Mesenchymal stem cell (in vitro differentiated cells and primary cell): Measurements from ENCODE around the gene CFAP99.

Experiments
- DNase-seq: peaks from one replicate; pipeline ENCODE4 v3.0.0-alpha.2; 2013
- H2AFZ ChIP-seq: one replicate; pipeline ENCODE4 v1.6.1; 2013; ENCODE audit warnings: low read depth, mild to moderate bottlenecking, control low read depth, inconsistent platforms, low read length, moderate library complexity
- H2AK5ac ChIP-seq: 2 replicates; pipeline ENCODE4 v1.6.1; 2013; ENCODE audit warnings: low read length, moderate library complexity, mild to moderate bottlenecking, inconsistent platforms; ENCODE audit not compliant: severe bottlenecking
- H2BK120ac ChIP-seq: one replicate; pipeline ENCODE4 v1.6.1; 2013; ENCODE audit warnings: low read depth, mild to moderate bottlenecking, inconsistent platforms, low read length, moderate library complexity
- H2BK12ac ChIP-seq, 2 experiments: one replicate each; pipeline ENCODE4 v1.6.1; 2013; ENCODE audit warnings: inconsistent platforms in 2 of 2, low read length in 2 of 2, mild to moderate bottlenecking in 2 of 2, moderate library complexity in 2 of 2, control low read depth in 1 of 2
- H2BK15ac ChIP-seq: one replicate; pipeline ENCODE4 v1.6.1; 2013; ENCODE audit warnings: mild to moderate bottlenecking, low read depth, inconsistent platforms; ENCODE audit not compliant: poor library complexity, severe bottlenecking
- H2BK5ac ChIP-seq: 2 replicates; pipeline ENCODE4 v1.6.1; 2013; ENCODE audit warnings: low read depth, mild to moderate bottlenecking, low read length, control low read depth, inconsistent platforms; ENCODE audit not compliant: poor library complexity, severe bottlenecking
- H3K14ac ChIP-seq, 2 experiments: one replicate each; pipeline ENCODE4 v1.6.1; 2013; ENCODE audit warnings: inconsistent platforms in 2 of 2, low read length in 2 of 2, control low read depth in 1 of 2, mild to moderate bottlenecking in 1 of 2, moderate library complexity in 1 of 2
- H3K18ac ChIP-seq, 2 experiments: one replicate each; pipeline ENCODE4 v1.6.1; 2013; ENCODE audit warnings: inconsistent platforms in 2 of 2, low read length in 2 of 2, control low read depth in 1 of 2, low read depth in 1 of 2, mild to moderate bottlenecking in 1 of 2
- H3K23ac ChIP-seq, 2 experiments: one replicate each; pipeline ENCODE4 v1.6.1; 2013; ENCODE audit warnings: inconsistent platforms in 2 of 2, low read length in 2 of 2, mild to moderate bottlenecking in 2 of 2, moderate library complexity in 2 of 2, control low read depth in 1 of 2
- H3K27ac ChIP-seq: 2 replicates; pipeline ENCODE4 v1.5.1; 2013; ENCODE audit warnings: mild to moderate bottlenecking, moderate library complexity, low read length, control low read depth, inconsistent platforms; ENCODE audit not compliant: poor library complexity, severe bottlenecking
- H3K27me3 ChIP-seq, 2 experiments: 2 replicates each; pipeline versions ENCODE4 v1.6.1 to v1.7.0; 2013; ENCODE audit warnings: low read length in 2 of 2, mild to moderate bottlenecking in 2 of 2, moderate library complexity in 2 of 2, control low read depth in 1 of 2, inconsistent platforms in 1 of 2; ENCODE audit not compliant: control insufficient read depth in 1 of 2, insufficient read depth in 1 of 2
- H3K36me3 ChIP-seq, 2 experiments: 2 replicates each; pipeline versions ENCODE4 v1.6.1 to v1.7.0; 2013; ENCODE audit warnings: low read length in 2 of 2, control low read depth in 1 of 2, inconsistent platforms in 1 of 2, low read depth in 1 of 2, mild to moderate bottlenecking in 1 of 2; ENCODE audit not compliant: insufficient read depth in 2 of 2, control insufficient read depth in 1 of 2
- H3K4ac ChIP-seq, 2 experiments: one replicate each; pipeline ENCODE4 v1.6.1; 2013; ENCODE audit warnings: inconsistent platforms in 2 of 2, low read length in 2 of 2, mild to moderate bottlenecking in 2 of 2, moderate library complexity in 2 of 2, control low read depth in 1 of 2, low read depth in 1 of 2
- H3K4me1 ChIP-seq: 2 replicates; pipeline ENCODE4 v1.6.1; 2013; ENCODE audit warnings: low read depth, low read length, control low read depth; ENCODE audit not compliant: control insufficient read depth, insufficient read depth
- H3K4me2 ChIP-seq: 2 replicates; pipeline ENCODE4 v1.6.1; 2013; ENCODE audit warnings: low read length, mild to moderate bottlenecking, inconsistent platforms; ENCODE audit not compliant: poor library complexity, severe bottlenecking
- H3K4me3 ChIP-seq, 2 experiments: 2 replicates each; pipeline versions ENCODE4 v1.5.1 to v1.7.0; 2013; ENCODE audit warnings: low read length in 2 of 2, mild to moderate bottlenecking in 2 of 2, control low read depth in 1 of 2, low read depth in 1 of 2; ENCODE audit not compliant: insufficient read depth in 1 of 2
- H3K79me1 ChIP-seq: replicated peaks from 2 replicates; pipeline ENCODE4 v1.6.1; 2013; ENCODE audit warnings: mild to moderate bottlenecking, control low read depth, low read length, inconsistent platforms; ENCODE audit not compliant: poor library complexity, severe bottlenecking
- H3K9ac ChIP-seq: 2 replicates; pipeline ENCODE4 v1.7.0; 2013; ENCODE audit warnings: mild to moderate bottlenecking, low read length, moderate library complexity
- H3K9me3 ChIP-seq: 2 replicates; pipeline ENCODE4 v1.7.0; 2013; ENCODE audit warnings: mild to moderate bottlenecking, low read length; ENCODE audit not compliant: control insufficient read depth
- H4K8ac ChIP-seq: one replicate; pipeline ENCODE4 v1.6.1; 2013; ENCODE audit warnings: inconsistent platforms, mild to moderate bottlenecking, low read length, moderate library complexity
- H4K91ac ChIP-seq: one replicate; pipeline ENCODE4 v1.6.1; 2013; ENCODE audit warnings: mild to moderate bottlenecking, low read length, inconsistent platforms
- WGBS: methylation state at CpG from one replicate; pipeline ENCODE4 v1.1.7; 2013; ENCODE audit warnings: mixed read lengths; 5-methylcytosine and 5-hydroxymethylcytosine counted together

The CFAP99 gene

GRCh38 chr4:2468456-2469191, 49.9 kb downstream of the CFAP99 start, which contains the start of gene RNF4:
Gene RNF4, plus strand, starts transcription at chr4:2469106. Its CDS starts 21,388 bp downstream, at chr4:2490494.
- Histone ChIP-seq H2AFZ (peak within 1 kb of the TSS; percentile 95), H4K8ac (peak within 1 kb of the TSS; percentile 91), H3K4me3 (peak within 1 kb of the TSS; percentile 93 to 97), H2BK5ac (peak within 1 kb of the TSS; percentile 69), H3K9me3 (peaks cover 12% of the 10 kb centered on the region), H3K14ac (peak within 1 kb of the TSS in 1 of 2 experiments; percentile 95), H2BK120ac (peak within 1 kb of the TSS; percentile 44), H2BK12ac (peak within 1 kb of the TSS in 1 of 2 experiments; percentile 60), H3K9ac (peak within 1 kb of the TSS; percentile 96), H3K23ac (peak within 1 kb of the TSS in 1 of 2 experiments; percentile 81), H3K36me3 (peaks cover 19 to 27% of the 10 kb centered on the region in 2 experiments), H3K27ac (peak within 1 kb of the TSS; percentile 85), H3K27me3 (peaks cover 0 to 2% of the 10 kb centered on the region in 2 experiments), H3K79me1 (peaks cover 4% of the 10 kb centered on the region), H2BK15ac (peak within 1 kb of the TSS; percentile 94), H2AK5ac (no peak within 1 kb of the TSS), H3K4me1 (peaks cover 8% of the 10 kb centered on the region), H3K18ac (peak within 1 kb of the TSS; percentile 89 to 97), H4K91ac (peak within 1 kb of the TSS; percentile 85), H3K4me2 (peak within 1 kb of the TSS; percentile 79), H3K4ac (peak within 1 kb of the TSS; percentile 39 to 97)
- under 1% methylated on average over 72 of the region's 74 CpGs for WGBS
- peak; percentile 97 for DNase-seq

DNA sequence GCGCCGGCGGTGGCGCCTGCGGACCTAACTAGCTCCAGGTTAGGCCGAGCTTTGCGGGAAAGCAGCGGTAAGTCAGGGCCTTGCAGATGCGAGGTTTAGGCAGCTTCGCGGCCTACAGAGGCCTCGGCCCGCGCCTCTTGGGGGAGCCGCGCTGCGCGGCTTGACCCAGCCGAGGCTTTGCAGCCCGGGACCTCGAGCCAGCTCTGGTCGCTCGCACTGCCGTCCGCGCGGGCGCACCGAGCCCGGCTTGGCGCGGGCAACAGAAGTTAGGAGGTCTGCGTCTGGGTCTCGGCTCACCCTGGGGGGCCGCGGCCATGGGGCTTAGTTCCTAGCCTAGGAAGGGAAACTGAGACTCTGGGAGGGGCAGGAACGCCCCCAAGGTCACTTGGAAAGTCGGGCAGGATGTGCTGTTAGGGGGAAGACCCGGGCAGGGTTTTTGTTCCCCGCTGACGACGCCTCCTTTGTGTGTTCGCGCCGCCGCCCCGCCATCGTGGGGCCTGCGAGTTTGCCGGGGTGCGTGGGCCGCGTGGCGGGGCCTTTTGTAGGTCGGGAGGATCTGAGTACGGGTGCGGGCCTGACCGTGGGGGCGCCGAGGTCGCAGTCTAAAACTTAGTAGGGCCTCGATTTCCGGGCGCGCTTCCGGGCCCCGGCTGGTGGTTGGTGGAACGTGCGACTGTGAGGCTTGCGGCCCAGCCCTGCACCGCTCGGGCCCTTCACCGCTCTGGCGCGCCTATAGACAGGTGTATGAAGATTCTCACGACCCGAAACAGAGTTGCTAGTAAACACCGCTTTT, 50.6 kb downstream of the CFAP99 start:
- Histone ChIP-seq H3K36me3 (peaks cover 21 to 27% of the 10 kb centered on the region in 2 experiments), H3K4ac (peak overlapping the region; percentile 39 to 62), H2AFZ (peak overlapping the region; percentile 67), H4K91ac (peak overlapping the region; percentile 85), H3K9me3 (peaks cover 12% of the 10 kb centered on the region), H3K79me1 (peaks cover 4% of the 10 kb centered on the region), H3K4me3 (peak overlapping the region; percentile 93 to 97), H3K9ac (peak overlapping the region; percentile 96), H3K23ac (peak overlapping the region in 1 of 2 experiments; percentile 71), H3K27me3 (no peaks in the 10 kb centered on the region), H3K18ac (peak overlapping the region; percentile 53 to 58), H3K14ac (peak overlapping the region in 1 of 2 experiments; percentile 49), H3K4me1 (peaks cover 8% of the 10 kb centered on the region), H3K4me2 (peak overlapping the region; percentile 65), H2BK5ac (no peak overlapping the region), H2AK5ac (no peak overlapping the region), H2BK12ac (no peak overlapping the region), H2BK15ac (no peak overlapping the region), H3K27ac (peak overlapping the region; percentile 85), H4K8ac (peak overlapping the region; percentile 83), H2BK120ac (peak overlapping the region; percentile 44)
- WGBS = under 1% methylated on average over 78 of the region's 78 CpGs
- DNase-seq = peak; percentile 49

DNA sequence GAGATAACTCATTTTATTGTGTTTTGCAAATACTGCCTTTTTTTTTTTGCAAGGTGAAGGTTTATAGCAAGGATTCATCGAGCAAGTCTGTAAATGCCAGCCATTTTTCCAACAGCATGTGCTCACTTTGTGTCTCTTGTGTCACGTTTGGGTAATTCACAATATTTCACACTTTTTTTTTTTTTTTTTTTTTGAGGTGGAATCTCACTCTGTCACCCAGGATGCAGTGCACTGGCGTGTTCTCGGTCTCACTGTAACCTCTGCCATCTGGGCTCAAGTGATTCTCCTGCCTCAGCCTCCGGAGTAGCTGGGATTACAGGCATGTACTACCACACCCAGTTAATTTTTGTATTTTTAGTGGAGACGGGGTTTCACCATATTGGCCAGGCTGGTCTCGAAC, 52.0 kb downstream of the CFAP99 start:
- WGBS = 91% methylated on average over 5 of the region's 7 CpGs
- H2AFZ ChIP-seq = no peak overlapping the region
- no peak overlapping the region for H2AK5ac ChIP-seq
- H3K36me3 ChIP-seq = peaks cover 19 to 24% of the 10 kb centered on the region in 2 experiments
- peaks cover 8% of the 10 kb centered on the region for H3K4me1 ChIP-seq
- peak overlapping the region; percentile 96 for H3K9ac ChIP-seq
- DNase-seq = no peak
- H3K79me1 ChIP-seq = peaks cover 4% of the 10 kb centered on the region
- no peak overlapping the region for H3K23ac ChIP-seq
- peak overlapping the region in 1 of 2 experiments; percentile 97 for H3K4me3 ChIP-seq
- H4K91ac ChIP-seq = no peak overlapping the region
- H3K18ac ChIP-seq = no peak overlapping the region
- H2BK5ac ChIP-seq = no peak overlapping the region
- no peak overlapping the region for H2BK12ac ChIP-seq
- no peak overlapping the region for H4K8ac ChIP-seq
- H3K27me3 ChIP-seq = no peaks in the 10 kb centered on the region
- H2BK120ac ChIP-seq = no peak overlapping the region
- no peak overlapping the region for H3K14ac ChIP-seq
- H3K27ac ChIP-seq = no peak overlapping the region
- H3K4ac ChIP-seq = no peak overlapping the region
- peaks cover 12% of the 10 kb centered on the region for H3K9me3 ChIP-seq
- peak overlapping the region; percentile 20 for H3K4me2 ChIP-seq
- H2BK15ac ChIP-seq = no peak overlapping the region

DNA sequence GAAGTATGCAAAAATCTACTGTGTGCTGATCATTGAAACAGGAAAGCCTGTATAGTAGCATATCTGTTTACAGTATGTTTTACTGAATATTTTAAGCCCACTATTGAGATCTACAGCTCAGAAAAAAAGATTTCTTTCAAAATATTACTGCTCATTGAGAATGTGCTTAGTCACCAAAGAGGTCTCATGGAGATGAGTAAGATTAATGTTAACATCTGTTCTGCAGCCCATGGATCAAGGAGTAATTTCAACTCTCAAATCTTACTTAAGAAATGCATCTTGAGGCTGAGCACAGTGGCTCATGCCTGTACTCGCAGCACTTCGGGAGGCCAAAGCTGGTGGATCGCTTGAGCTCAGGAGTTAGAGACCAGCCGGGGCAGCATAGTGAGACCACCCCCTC, 53.4 kb downstream of the CFAP99 start:
- H3K9ac ChIP-seq = no peak overlapping the region
- peak; percentile 30 for DNase-seq
- H3K27me3 ChIP-seq = no peaks in the 10 kb centered on the region
- H2BK12ac ChIP-seq = no peak overlapping the region
- peaks cover 19 to 24% of the 10 kb centered on the region in 2 experiments for H3K36me3 ChIP-seq
- peaks cover 11% of the 10 kb centered on the region for H3K4me1 ChIP-seq
- H2BK5ac ChIP-seq = no peak overlapping the region
- H3K18ac ChIP-seq = no peak overlapping the region
- no peak overlapping the region for H3K27ac ChIP-seq
- peaks cover 4% of the 10 kb centered on the region for H3K79me1 ChIP-seq
- no peak overlapping the region for H2AFZ ChIP-seq
- H2BK120ac ChIP-seq = no peak overlapping the region
- no peak overlapping the region for H2AK5ac ChIP-seq
- WGBS = 100% methylated on average over 4 of the region's 4 CpGs
- no peak overlapping the region for H3K14ac ChIP-seq
- no peak overlapping the region for H3K4me2 ChIP-seq
- H3K4me3 ChIP-seq = peak overlapping the region in 1 of 2 experiments; percentile 17
- H2BK15ac ChIP-seq = no peak overlapping the region
- no peak overlapping the region for H4K91ac ChIP-seq
- H4K8ac ChIP-seq = no peak overlapping the region
- no peak overlapping the region for H3K23ac ChIP-seq
- no peak overlapping the region for H3K4ac ChIP-seq
- peaks cover 12% of the 10 kb centered on the region for H3K9me3 ChIP-seq
